DOHH2 (cell line): ENCODE results near the gene CD247.

Experiments
- CTCF ChIP-seq: fragments of 200-600 bp; sonication (generic); IDR thresholded peaks from one replicate; pipeline ENCODE4 v1.5.1; 2014; ENCODE audit warnings: antibody characterized with exemption, mild to moderate bottlenecking, low read depth, low read length; ENCODE audit not compliant: poor library complexity, severe bottlenecking
- EZH2phosphoT487 ChIP-seq: fragments of 200-600 bp; sonication (generic); IDR thresholded peaks from 2 replicates; pipeline ENCODE4 v1.6.1; 2017; ENCODE audit warnings: borderline replicate concordance, mild to moderate bottlenecking, antibody characterized with exemption, low read length, moderate library complexity, mixed read lengths

GRCh38 chr1:167532375-167532774, 14.0 kb upstream of the CD247 start:
- TF ChIP-seq CTCF (no peak), EZH2phosphoT487 (no peak)
